WTC11 (cell line): ENCODE measurements around the gene ZNF627. TPM values are rescaled to one million over a fixed set of nuclear protein-coding genes. Genes with fewer than 3 reads are reported as not detected.

Experiments
- ATAC-seq: fragments of 200-7000 bp; cut with Tn5 transposase; 2 replicates; pipeline ENCODE4 v1.10.0; 2021; ENCODE audit warnings: mild to moderate bottlenecking, moderate library complexity
- CTCF ChIA-PET: fragments of 300-600 bp; sonication (Branson Sonifier 250); formaldehyde crosslinking; loops from one replicate; lab custom pipeline; 2021; ENCODE audit warnings: antibody characterized with exemption; lab: Charles Lee
- POLR2A ChIA-PET: fragments of 350-600 bp; sonication (Branson Sonifier 250); formaldehyde crosslinking; loops from one replicate; lab custom pipeline; 2021; ENCODE audit warnings: antibody characterized with exemption; lab: Charles Lee
- DNase-seq: peaks from one replicate; pipeline ENCODE4 v3.0.0; 2021; ENCODE audit warnings: low spot score
- H3K27ac Mint-ChIP-seq: 2 replicates; pipeline ENCODE4 v1.8.0; 2021; ENCODE audit warnings: mixed read lengths
- H3K27me3 Mint-ChIP-seq: 2 replicates; pipeline ENCODE4 v1.8.0; 2021; ENCODE audit warnings: low read depth, mild to moderate bottlenecking, moderate library complexity, mixed read lengths
- H3K36me3 Mint-ChIP-seq: 2 replicates; pipeline ENCODE4 v1.8.0; 2021; ENCODE audit warnings: mixed read lengths
- H3K4me1 Mint-ChIP-seq: 2 replicates; pipeline ENCODE4 v1.8.0; 2022; ENCODE audit warnings: mixed read lengths
- H3K4me3 Mint-ChIP-seq: 2 replicates; pipeline ENCODE4 v1.8.0; 2021; ENCODE audit warnings: mild to moderate bottlenecking, moderate library complexity, mixed read lengths
- H3K9me3 Mint-ChIP-seq: 2 replicates; pipeline ENCODE4 v1.8.0; 2021; ENCODE audit warnings: mixed read lengths
- AR ChIP-seq: fragments of 250-450 bp; sonication (Bioruptor Pico); IDR thresholded peaks from 2 replicates; pipeline ENCODE4 v1.9.0; 2021; ENCODE audit warnings: mild to moderate bottlenecking
- ATF3 ChIP-seq: sonication (generic); formaldehyde crosslinking; conservative IDR thresholded peaks from 2 replicates; pipeline ENCODE4 v1.8.1; 2022; ENCODE audit warnings: mild to moderate bottlenecking, missing genetic modification reagents
- CDX4 ChIP-seq: fragments of 250-450 bp; sonication (Bioruptor Pico); IDR thresholded peaks from 2 replicates; pipeline ENCODE4 v1.9.0; 2021; ENCODE audit warnings: moderate library complexity, mild to moderate bottlenecking, inconsistent platforms, borderline replicate concordance
- E2F1 ChIP-seq: sonication (generic); formaldehyde crosslinking; IDR thresholded peaks from 2 replicates; pipeline ENCODE4 v1.8.0; 2022; ENCODE audit warnings: mild to moderate bottlenecking, missing genetic modification reagents
- ERG ChIP-seq: fragments of 250-450 bp; sonication (Bioruptor Pico); IDR thresholded peaks from 2 replicates; pipeline ENCODE4 v1.8.0; 2021; ENCODE audit warnings: mild to moderate bottlenecking
- FOXJ3 ChIP-seq: sonication (generic); formaldehyde crosslinking; IDR thresholded peaks from 2 replicates; pipeline ENCODE4 v1.9.0; 2021; ENCODE audit warnings: missing genetic modification reagents, mild to moderate bottlenecking, borderline replicate concordance
- GTF2I ChIP-seq: fragments of 250-450 bp; sonication (Bioruptor Pico); conservative IDR thresholded peaks from 2 replicates; pipeline ENCODE4 v1.4.0; 2021; ENCODE audit warnings: mild to moderate bottlenecking
- IRF1 ChIP-seq: sonication (generic); formaldehyde crosslinking; IDR thresholded peaks from 2 replicates; pipeline ENCODE4 v1.8.0; 2023; ENCODE audit warnings: missing genetic modification reagents
- NR1H2 ChIP-seq: sonication (generic); formaldehyde crosslinking; IDR thresholded peaks from 2 replicates; pipeline ENCODE4 v1.9.0; 2021; ENCODE audit warnings: mild to moderate bottlenecking, moderate library complexity, missing genetic modification reagents
- SMAD4 ChIP-seq: sonication (generic); formaldehyde crosslinking; IDR thresholded peaks from 2 replicates; pipeline ENCODE4 v1.8.0; 2022; ENCODE audit warnings: mild to moderate bottlenecking, missing genetic modification reagents
- SOX15 ChIP-seq: fragments of 250-450 bp; sonication (Bioruptor Pico); IDR thresholded peaks from 2 replicates; pipeline ENCODE4 v1.9.0; 2021; ENCODE audit warnings: mild to moderate bottlenecking
- ZBTB43 ChIP-seq: sonication (generic); formaldehyde crosslinking; IDR thresholded peaks from 2 replicates; pipeline ENCODE4 v1.8.1; 2023; ENCODE audit warnings: mild to moderate bottlenecking, missing genetic modification reagents
- ZNF138 ChIP-seq: sonication (generic); formaldehyde crosslinking; conservative IDR thresholded peaks from 2 replicates; pipeline ENCODE4 v1.8.1; 2022; ENCODE audit warnings: mild to moderate bottlenecking, moderate library complexity, missing genetic modification reagents
- ZNF263 ChIP-seq: sonication (generic); formaldehyde crosslinking; IDR thresholded peaks from 2 replicates; pipeline ENCODE4 v1.8.1; 2022; ENCODE audit warnings: low read depth, mild to moderate bottlenecking, moderate library complexity, missing genetic modification reagents
- ZNF281 ChIP-seq: sonication (generic); formaldehyde crosslinking; IDR thresholded peaks from 2 replicates; pipeline ENCODE4 v1.8.0; 2023; ENCODE audit warnings: mild to moderate bottlenecking, missing genetic modification reagents
- total RNA-seq: library from RNA; stranded (reverse); gene quantifications from 3 replicates; pipeline ENCODE4 v1.2.3, GENCODE V29; 2021

ZNF627 gene
- total RNA-seq, 1 experiment from 2014 or later: 12.6 TPM

- Mint-ChIP-seq H3K27me3 (no peaks in the 10 kb centered on the region; the same call in 1 of the 2 replicates), H3K9me3 (peaks cover 19% of the 10 kb centered on the region), H3K4me1 (peaks cover 12% of the 10 kb centered on the region), H3K4me3 (no peak overlapping the region), H3K36me3 (peaks cover 61% of the 10 kb centered on the region), H3K27ac (0 out of 2 replicates have a peak overlapping the region, but pooled peaks have one; percentile 54)
- ATAC-seq (no peak), DNase-seq (no peak)
- no peak for TF ChIP-seq AR (CRISPR knock-in tag)
- TF ChIP-seq SOX15 (CRISPR knock-in tag): no peak
- no peak for TF ChIP-seq NR1H2 (CRISPR knock-in tag)
- no peak for TF ChIP-seq SMAD4 (CRISPR knock-in tag)
- TF ChIP-seq FOXJ3 (CRISPR knock-in tag): no peak
- no peak for TF ChIP-seq CDX4 (CRISPR knock-in tag)
- TF ChIP-seq ZNF138 (CRISPR knock-in tag): no peak
- no peak for TF ChIP-seq ATF3 (CRISPR knock-in tag)
- no peak for TF ChIP-seq ZNF263 (CRISPR knock-in tag)
- TF ChIP-seq ZNF281: no peak
- no peak for TF ChIP-seq ERG
- TF ChIP-seq E2F1 (CRISPR knock-in tag): no peak
- TF ChIP-seq ZBTB43 (CRISPR knock-in tag): no peak
- no peak for TF ChIP-seq IRF1
- no peak for TF ChIP-seq GTF2I (CRISPR knock-in tag)
- POLR2A ChIA-PET: no interaction called here
- CTCF ChIA-PET: no interaction called here
Measured at GRCh38 chr19:11611730-11612129, 14.4 kb downstream of the ZNF627 start.
